CD4-positive, alpha-beta T cell (primary cell): Measurements from ENCODE around the gene DAPK1. TPM values are rescaled to one million over a fixed set of nuclear protein-coding genes. Genes with fewer than 3 reads are reported as not detected.

Source experiments
- ATAC-seq: fragments of 200-7000 bp; cut with Tn5 transposase; one replicate; pipeline ENCODE4 v1.10.0; 2022; ENCODE audit warnings: mild to moderate bottlenecking; ENCODE audit not compliant: poor library complexity
- CTCF ChIA-PET: fragments of 350-600 bp; sonication (Branson Sonifier 250); formaldehyde crosslinking; loops from one replicate; lab custom pipeline; 2021; ENCODE audit warnings: antibody characterized with exemption, inconsistent platforms; lab: Charles Lee
- POLR2A ChIA-PET: fragments of 350-600 bp; sonication (Branson Sonifier 250); formaldehyde crosslinking; loops from one replicate; lab custom pipeline; 2021; ENCODE audit warnings: antibody characterized with exemption, inconsistent platforms; lab: Charles Lee
- DNase-seq, 14 experiments: peaks; one replicate each; pipeline ENCODE4 v3.0.0-alpha.2; 2013 to 2020; ENCODE audit warnings: mixed read lengths in 2 of 14
- H3K27ac ChIP-seq, 2 donors: one replicate each; pipeline versions ENCODE4 v1.5.1 to v1.7.0; 2013; ENCODE audit warnings: low read length in 2 of 2, low read depth in 1 of 2, mild to moderate bottlenecking in 1 of 2
- H3K27me3 ChIP-seq, 2 experiments: 1 replicate in 1 of 2; 2 replicates in 1 of 2; pipeline versions ENCODE4 v1.6.1 to v1.7.0; 2013; ENCODE audit warnings: low read length in 2 of 2, control low read depth in 1 of 2, mild to moderate bottlenecking in 1 of 2, moderate library complexity in 1 of 2; ENCODE audit not compliant: insufficient read depth in 2 of 2, control insufficient read depth in 1 of 2
- H3K36me3 ChIP-seq: one replicate; pipeline ENCODE4 v1.6.1; 2013; ENCODE audit warnings: low read length, control low read depth; ENCODE audit not compliant: insufficient read depth
- H3K4me1 ChIP-seq: one replicate; pipeline ENCODE4 v1.6.1; 2013; ENCODE audit warnings: low read length, control low read depth; ENCODE audit not compliant: insufficient read depth
- H3K4me3 ChIP-seq: one replicate; pipeline ENCODE4 v1.5.1; 2013; ENCODE audit warnings: mild to moderate bottlenecking, low read length, moderate library complexity
- H3K9me3 ChIP-seq, 2 experiments: 1 replicate in 1 of 2; 2 replicates in 1 of 2; pipeline versions ENCODE4 v1.6.1 to v1.7.0; 2013; ENCODE audit warnings: low read length in 2 of 2, mild to moderate bottlenecking in 2 of 2, control low read depth in 1 of 2, moderate library complexity in 1 of 2; ENCODE audit not compliant: control insufficient read depth in 1 of 2, insufficient read depth in 1 of 2
- H3K27ac Mint-ChIP-seq: one replicate; pipeline ENCODE4 v1.8.0; 2020; ENCODE audit warnings: mixed read lengths
- H3K27me3 Mint-ChIP-seq: one replicate; pipeline ENCODE4 v1.8.0; 2021; ENCODE audit warnings: mixed read lengths
- H3K36me3 Mint-ChIP-seq: one replicate; pipeline ENCODE4 v1.8.0; 2021; ENCODE audit warnings: low read depth, mixed read lengths
- H3K4me1 Mint-ChIP-seq: one replicate; pipeline ENCODE4 v1.8.0; 2021; ENCODE audit warnings: low read depth, mixed read lengths
- H3K4me3 Mint-ChIP-seq: one replicate; pipeline ENCODE4 v1.8.0; 2020; ENCODE audit warnings: mild to moderate bottlenecking, mixed read lengths
- H3K9me3 Mint-ChIP-seq: one replicate; pipeline ENCODE4 v1.8.0; 2020; ENCODE audit warnings: mixed read lengths
- intact Hi-C, 2 experiments: fragments of 100-400 bp; cut with DNase I in 1 of 2; cut with micrococcal nuclease in 1 of 2; formaldehyde crosslinking; loops; one replicate each; pipeline versions ENCODE4 v1.15.1 to v1.9.0; 2023 to 2025; cut with DNase I, micrococcal nuclease
- total RNA-seq, 174 experiments: library from RNA in 2 of 174; stranded (reverse) in 2 of 174; gene quantifications; one replicate each; pipeline ENCODE4 v1.2.3 and lab custom pipeline; 2021 to 2026
- TF ChIP-seq, protein P1 (sequence below): fragments of 200-600 bp; IDR thresholded peaks from one replicate; pipeline ENCODE4 v1.8.0; 2022; ENCODE audit warnings: antibody characterized with exemption, mild to moderate bottlenecking

Gene DAPK1
- total RNA-seq, 2 experiments from 2014 or later: 2.7 TPM

- intact Hi-C loops: loop anchor here in 1 of 2 experiments (5.0 to 10.0 kb wide), 2 partner anchors 208 to 370 kb away; partner anchors contain the start of gene SPATA31E1
- H3K27ac ChIP-seq: no peak overlapping the region
- POLR2A ChIA-PET: no interaction called here
- H3K27ac Mint-ChIP-seq: no peak overlapping the region
- peaks cover 7% of the 10 kb centered on the region for H3K4me1 ChIP-seq
- H3K4me3 ChIP-seq: no peak overlapping the region
- TF ChIP-seq, protein P1, sequence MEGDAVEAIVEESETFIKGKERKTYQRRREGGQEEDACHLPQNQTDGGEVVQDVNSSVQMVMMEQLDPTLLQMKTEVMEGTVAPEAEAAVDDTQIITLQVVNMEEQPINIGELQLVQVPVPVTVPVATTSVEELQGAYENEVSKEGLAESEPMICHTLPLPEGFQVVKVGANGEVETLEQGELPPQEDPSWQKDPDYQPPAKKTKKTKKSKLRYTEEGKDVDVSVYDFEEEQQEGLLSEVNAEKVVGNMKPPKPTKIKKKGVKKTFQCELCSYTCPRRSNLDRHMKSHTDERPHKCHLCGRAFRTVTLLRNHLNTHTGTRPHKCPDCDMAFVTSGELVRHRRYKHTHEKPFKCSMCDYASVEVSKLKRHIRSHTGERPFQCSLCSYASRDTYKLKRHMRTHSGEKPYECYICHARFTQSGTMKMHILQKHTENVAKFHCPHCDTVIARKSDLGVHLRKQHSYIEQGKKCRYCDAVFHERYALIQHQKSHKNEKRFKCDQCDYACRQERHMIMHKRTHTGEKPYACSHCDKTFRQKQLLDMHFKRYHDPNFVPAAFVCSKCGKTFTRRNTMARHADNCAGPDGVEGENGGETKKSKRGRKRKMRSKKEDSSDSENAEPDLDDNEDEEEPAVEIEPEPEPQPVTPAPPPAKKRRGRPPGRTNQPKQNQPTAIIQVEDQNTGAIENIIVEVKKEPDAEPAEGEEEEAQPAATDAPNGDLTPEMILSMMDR: no peak
- CTCF ChIA-PET: no interaction called here
- H3K27me3 ChIP-seq: no peaks in the 10 kb centered on the region
- no peak overlapping the region for H3K4me3 Mint-ChIP-seq
- ATAC-seq (no peak), DNase-seq (no peak)
- no peaks in the 10 kb centered on the region for H3K9me3 Mint-ChIP-seq
- peaks cover 13% of the 10 kb centered on the region for H3K4me1 Mint-ChIP-seq
- H3K27me3 Mint-ChIP-seq: no peaks in the 10 kb centered on the region
- H3K9me3 ChIP-seq: no peaks in the 10 kb centered on the region
- no peaks in the 10 kb centered on the region for H3K36me3 ChIP-seq
- H3K36me3 Mint-ChIP-seq: no peaks in the 10 kb centered on the region
Observed at GRCh38 chr9:87674565-87675299, 177.1 kb downstream of the DAPK1 start.

GRCh38 chr9:87675906-87676515, 178.3 kb downstream of the DAPK1 start:
- H3K27ac Mint-ChIP-seq: no peak overlapping the region
- POLR2A ChIA-PET: no interaction called here

GRCh38 chr9:87676976-87677775, 179.5 kb downstream of the DAPK1 start:
- H3K27me3 Mint-ChIP-seq: no peaks in the 10 kb centered on the region
- no peaks in the 10 kb centered on the region for H3K27me3 ChIP-seq
- no peak overlapping the region for H3K4me3 ChIP-seq
- TF ChIP-seq, protein P1: no peak
- H3K9me3 ChIP-seq: no peaks in the 10 kb centered on the region
- POLR2A ChIA-PET: no interaction called here
- no peaks in the 10 kb centered on the region for H3K36me3 ChIP-seq
- ATAC-seq (no peak), DNase-seq (no peak)
- CTCF ChIA-PET: no interaction called here
- no peak overlapping the region for H3K4me3 Mint-ChIP-seq
- H3K27ac ChIP-seq: no peak overlapping the region
- peaks cover 7% of the 10 kb centered on the region for H3K4me1 ChIP-seq
- intact Hi-C loops: loop anchor here in 1 of 2 experiments (5.0 to 10.0 kb wide), 2 partner anchors 205 to 368 kb away; partner anchors contain the start of gene SPATA31E1
- H3K36me3 Mint-ChIP-seq: no peaks in the 10 kb centered on the region
- H3K9me3 Mint-ChIP-seq: no peaks in the 10 kb centered on the region
- peaks cover 13% of the 10 kb centered on the region for H3K4me1 Mint-ChIP-seq
- H3K27ac Mint-ChIP-seq: no peak overlapping the region

More at GRCh38 chr9:87675906-87676515, 178.3 kb downstream of the DAPK1 start:
- Histone ChIP-seq H3K36me3 (no peaks in the 10 kb centered on the region), H3K9me3 (no peaks in the 10 kb centered on the region), H3K27ac (no peak overlapping the region), H3K4me1 (peaks cover 7% of the 10 kb centered on the region), H3K4me3 (no peak overlapping the region), H3K27me3 (no peaks in the 10 kb centered on the region)
- H3K4me1 Mint-ChIP-seq: peaks cover 13% of the 10 kb centered on the region
- no peaks in the 10 kb centered on the region for H3K9me3 Mint-ChIP-seq
- no peak for DNase-seq
- no peak overlapping the region for H3K4me3 Mint-ChIP-seq
- TF ChIP-seq, protein P1: no peak
- ATAC-seq: no peak
- intact Hi-C loops: loop anchor here in 1 of 2 experiments (5.0 to 10.0 kb wide), 2 partner anchors 206 to 369 kb away; partner anchors contain the start of gene SPATA31E1
- H3K36me3 Mint-ChIP-seq: no peaks in the 10 kb centered on the region
- no peaks in the 10 kb centered on the region for H3K27me3 Mint-ChIP-seq
- CTCF ChIA-PET: no interaction called here
